ENCODE data around the gene TRIM38.

DNA sequence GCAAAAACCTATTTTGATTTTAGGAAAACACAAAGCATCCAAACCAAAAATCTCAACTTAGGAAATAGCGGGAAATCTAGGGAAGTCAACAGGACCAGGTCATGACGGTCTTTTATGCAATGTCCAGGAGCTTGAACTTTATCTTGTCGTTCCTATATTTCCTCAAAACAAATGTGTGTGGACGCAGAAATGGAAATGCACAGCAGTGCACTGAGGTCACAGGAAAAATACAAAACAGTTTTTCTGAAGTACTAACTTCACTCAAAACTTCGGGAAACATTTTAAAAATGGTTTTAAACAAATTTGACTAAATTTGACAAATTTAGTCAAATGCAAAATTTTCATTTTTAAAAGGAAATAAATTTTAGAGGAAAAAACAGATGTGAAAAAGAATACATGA lies 26.6 kb upstream of the TRIM38 start:
- TF ChIP-seq POLR2AphosphoS5 (IDR thresholded peaks at IDR 0.05; ENCODE audit: low read depth, low read length) (no peak), TAF1 (IDR thresholded peaks at IDR 0.05; ENCODE audit: borderline replicate concordance, insufficient read depth, low read length) (no peak), FOXP2 (optimal IDR thresholded peaks at IDR 0.05; ENCODE audit: borderline replicate concordance, extremely low read depth, extremely low read length, insufficient read depth) (no peak)
- TF ChIP-seq, protein P1, sequence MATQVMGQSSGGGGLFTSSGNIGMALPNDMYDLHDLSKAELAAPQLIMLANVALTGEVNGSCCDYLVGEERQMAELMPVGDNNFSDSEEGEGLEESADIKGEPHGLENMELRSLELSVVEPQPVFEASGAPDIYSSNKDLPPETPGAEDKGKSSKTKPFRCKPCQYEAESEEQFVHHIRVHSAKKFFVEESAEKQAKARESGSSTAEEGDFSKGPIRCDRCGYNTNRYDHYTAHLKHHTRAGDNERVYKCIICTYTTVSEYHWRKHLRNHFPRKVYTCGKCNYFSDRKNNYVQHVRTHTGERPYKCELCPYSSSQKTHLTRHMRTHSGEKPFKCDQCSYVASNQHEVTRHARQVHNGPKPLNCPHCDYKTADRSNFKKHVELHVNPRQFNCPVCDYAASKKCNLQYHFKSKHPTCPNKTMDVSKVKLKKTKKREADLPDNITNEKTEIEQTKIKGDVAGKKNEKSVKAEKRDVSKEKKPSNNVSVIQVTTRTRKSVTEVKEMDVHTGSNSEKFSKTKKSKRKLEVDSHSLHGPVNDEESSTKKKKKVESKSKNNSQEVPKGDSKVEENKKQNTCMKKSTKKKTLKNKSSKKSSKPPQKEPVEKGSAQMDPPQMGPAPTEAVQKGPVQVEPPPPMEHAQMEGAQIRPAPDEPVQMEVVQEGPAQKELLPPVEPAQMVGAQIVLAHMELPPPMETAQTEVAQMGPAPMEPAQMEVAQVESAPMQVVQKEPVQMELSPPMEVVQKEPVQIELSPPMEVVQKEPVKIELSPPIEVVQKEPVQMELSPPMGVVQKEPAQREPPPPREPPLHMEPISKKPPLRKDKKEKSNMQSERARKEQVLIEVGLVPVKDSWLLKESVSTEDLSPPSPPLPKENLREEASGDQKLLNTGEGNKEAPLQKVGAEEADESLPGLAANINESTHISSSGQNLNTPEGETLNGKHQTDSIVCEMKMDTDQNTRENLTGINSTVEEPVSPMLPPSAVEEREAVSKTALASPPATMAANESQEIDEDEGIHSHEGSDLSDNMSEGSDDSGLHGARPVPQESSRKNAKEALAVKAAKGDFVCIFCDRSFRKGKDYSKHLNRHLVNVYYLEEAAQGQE (IDR thresholded peaks at IDR 0.05; ENCODE audit: insufficient read depth in 1 of 2, low read depth in 2 of 2, low read length in 2 of 2): no peak

All from PFSK-1 (cell line).